SK-N-MC (cell line): Measurements from ENCODE around the gene NOXO1.

Experiments used
- EZH2 ChIP-seq: fragments of 200-600 bp; sonication (generic); IDR thresholded peaks from one replicate; pipeline ENCODE4 v1.6.1; 2017; ENCODE audit warnings: antibody characterized with exemption
- POLR2AphosphoS5 ChIP-seq: IDR thresholded peaks from 2 replicates; pipeline ENCODE4 v1.6.1; 2012; ENCODE audit warnings: mild to moderate bottlenecking, low read depth, low read length, borderline replicate concordance

GRCh38 chr16:1974157-1975070 is 6.9 kb downstream of the NOXO1 start:
- TF ChIP-seq POLR2AphosphoS5: no peak
- no peak for TF ChIP-seq EZH2
